Colonic mucosa (tissue), 4 donors: ENCODE measurements around the gene WDR83. TPM values are rescaled to one million over a fixed set of nuclear protein-coding genes. Genes with fewer than 3 reads are reported as not detected.
"Not testable (repeated sequence)": the region's sequence is repeated elsewhere in the genome, so short reads cannot be mapped to it uniquely, and the experiment has no call there.

Source experiments
- DNase-seq: peaks from one replicate; pipeline ENCODE4 v3.0.0-alpha.2; 2020
- H3K27ac ChIP-seq: fragments of 200-600 bp; one replicate; pipeline ENCODE4 v1.8.0; 2021
- H3K27me3 ChIP-seq: fragments of 200-600 bp; one replicate; pipeline ENCODE4 v1.8.0; 2021
- H3K36me3 ChIP-seq: fragments of 200-600 bp; one replicate; pipeline ENCODE4 v1.8.0; 2021
- H3K4me1 ChIP-seq: fragments of 200-600 bp; one replicate; pipeline ENCODE4 v1.8.0; 2021; ENCODE audit warnings: mild to moderate bottlenecking
- H3K4me3 ChIP-seq: fragments of 200-600 bp; one replicate; pipeline ENCODE4 v1.8.0; 2021
- H3K9ac ChIP-seq, 2 donors: one replicate each; pipeline ENCODE4 v1.7.0; 2013; ENCODE audit warnings: control low read depth in 2 of 2, low read depth in 2 of 2, low read length in 2 of 2
- H3K9me3 ChIP-seq: fragments of 200-600 bp; one replicate; pipeline ENCODE4 v1.8.0; 2021
- intact Hi-C: fragments of 100-400 bp; cut with DNase I; formaldehyde crosslinking; loops from one replicate; pipeline ENCODE4 v1.14.1; 2022
- total RNA-seq, 2 donors: library from RNA; stranded (reverse); fragmentation: NEBNext Ultra II Directional in 1 of 2; extraction: Animal tissue kit (Norgen Biotek cat#: 25700) in 1 of 2; gene quantifications; one replicate each; pipeline ENCODE4 v1.2.1, GENCODE V29; 2021
- TF ChIP-seq, protein P1 (sequence below): fragments of 200-600 bp; IDR thresholded peaks from one replicate; pipeline ENCODE4 v1.8.0; 2022; ENCODE audit warnings: antibody characterized with exemption, mild to moderate bottlenecking
- donor health status: healthy.
- donor health status: DM: no; HTN: no; CAD: no.
- donor health status: DM: no; HTN: no; CAD: no.

WDR83 gene
- total RNA-seq, 2 donors from 2014 or later = 7.3 to 17.9 TPM

DNA sequence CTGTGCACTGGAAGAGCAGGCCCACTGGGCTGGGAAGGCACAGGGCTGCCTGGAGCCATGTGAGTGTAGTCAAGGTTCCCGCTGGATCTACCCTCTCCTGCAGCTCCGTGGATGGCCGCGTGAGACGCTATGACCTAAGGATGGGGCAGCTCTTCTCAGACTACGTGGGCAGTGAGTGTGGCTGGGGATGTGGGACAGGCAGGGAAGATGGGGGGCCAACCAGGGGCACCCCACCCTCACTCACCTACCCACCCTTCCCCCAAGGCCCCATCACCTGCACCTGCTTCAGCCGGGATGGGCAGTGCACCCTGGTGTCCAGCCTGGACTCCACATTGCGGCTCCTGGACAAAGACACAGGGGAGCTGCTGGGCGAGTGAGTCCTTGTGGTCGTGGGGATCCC is 6.1 kb downstream of the WDR83 start:
- DNase-seq = no peak
- peaks cover 12% of the 10 kb centered on the region for H3K4me1 ChIP-seq
- H3K4me3 ChIP-seq = no peak overlapping the region
- no peaks in the 10 kb centered on the region for H3K27me3 ChIP-seq
- no peak overlapping the region for H3K9ac ChIP-seq
- H3K27ac ChIP-seq = no peak overlapping the region
- TF ChIP-seq, protein P1, sequence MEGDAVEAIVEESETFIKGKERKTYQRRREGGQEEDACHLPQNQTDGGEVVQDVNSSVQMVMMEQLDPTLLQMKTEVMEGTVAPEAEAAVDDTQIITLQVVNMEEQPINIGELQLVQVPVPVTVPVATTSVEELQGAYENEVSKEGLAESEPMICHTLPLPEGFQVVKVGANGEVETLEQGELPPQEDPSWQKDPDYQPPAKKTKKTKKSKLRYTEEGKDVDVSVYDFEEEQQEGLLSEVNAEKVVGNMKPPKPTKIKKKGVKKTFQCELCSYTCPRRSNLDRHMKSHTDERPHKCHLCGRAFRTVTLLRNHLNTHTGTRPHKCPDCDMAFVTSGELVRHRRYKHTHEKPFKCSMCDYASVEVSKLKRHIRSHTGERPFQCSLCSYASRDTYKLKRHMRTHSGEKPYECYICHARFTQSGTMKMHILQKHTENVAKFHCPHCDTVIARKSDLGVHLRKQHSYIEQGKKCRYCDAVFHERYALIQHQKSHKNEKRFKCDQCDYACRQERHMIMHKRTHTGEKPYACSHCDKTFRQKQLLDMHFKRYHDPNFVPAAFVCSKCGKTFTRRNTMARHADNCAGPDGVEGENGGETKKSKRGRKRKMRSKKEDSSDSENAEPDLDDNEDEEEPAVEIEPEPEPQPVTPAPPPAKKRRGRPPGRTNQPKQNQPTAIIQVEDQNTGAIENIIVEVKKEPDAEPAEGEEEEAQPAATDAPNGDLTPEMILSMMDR = no peak
- H3K36me3 ChIP-seq = no peaks in the 10 kb centered on the region
- no peaks in the 10 kb centered on the region for H3K9me3 ChIP-seq
- intact Hi-C loops = no loop called here

DNA sequence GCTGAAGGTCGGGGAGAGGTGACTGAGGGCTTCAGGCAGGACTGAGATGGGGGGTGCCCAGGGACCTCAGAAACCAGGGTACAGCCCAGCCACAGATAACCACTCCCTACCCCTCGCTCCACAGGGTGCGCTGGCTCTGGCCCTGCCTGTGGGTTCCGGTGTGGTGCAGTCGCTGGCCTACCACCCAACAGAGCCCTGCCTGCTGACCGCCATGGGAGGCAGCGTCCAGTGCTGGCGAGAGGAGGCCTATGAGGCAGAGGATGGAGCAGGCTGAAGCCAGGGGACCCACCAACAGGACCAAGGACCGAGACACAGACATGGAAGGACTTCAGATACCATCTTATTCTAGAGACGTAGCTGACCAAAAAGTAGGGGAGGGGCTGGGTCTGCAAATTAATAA is 8.8 kb downstream of the WDR83 start:
- Histone ChIP-seq H3K4me3 (no peak overlapping the region), H3K36me3 (peaks cover 11% of the 10 kb centered on the region), H3K9ac (no peak overlapping the region), H3K4me1 (peaks cover 5% of the 10 kb centered on the region), H3K9me3 (no peaks in the 10 kb centered on the region), H3K27ac (no peak overlapping the region), H3K27me3 (no peaks in the 10 kb centered on the region)
- no peak for DNase-seq
- intact Hi-C loops = no loop called here
- TF ChIP-seq, protein P1 = no peak

DNA sequence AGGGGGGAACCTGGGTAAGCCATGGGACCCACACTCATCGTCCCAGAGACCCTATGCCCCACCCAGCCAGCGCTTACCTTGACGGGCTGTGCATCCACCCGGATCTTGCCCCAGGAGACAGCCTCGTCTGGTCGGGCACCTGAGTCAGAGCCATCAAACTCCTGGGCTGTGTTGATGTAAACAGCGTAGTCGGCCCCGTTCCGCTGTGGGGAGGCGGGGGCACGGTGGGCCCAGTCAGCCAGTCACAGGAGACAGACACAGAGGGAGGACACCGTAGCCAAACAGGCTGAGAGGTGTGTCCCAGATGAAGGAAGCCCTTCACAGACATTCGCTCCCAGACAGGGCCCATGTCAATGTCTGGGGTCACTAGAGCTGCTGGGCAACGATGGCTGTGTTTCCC is 9.3 kb downstream of the WDR83 start:
- no peaks in the 10 kb centered on the region for H3K27me3 ChIP-seq
- peaks cover 3% of the 10 kb centered on the region for H3K4me1 ChIP-seq
- intact Hi-C loops = no loop called here
- no peaks in the 10 kb centered on the region for H3K9me3 ChIP-seq
- no peak overlapping the region for H3K27ac ChIP-seq
- peaks cover 11% of the 10 kb centered on the region for H3K36me3 ChIP-seq
- DNase-seq = no peak
- no peak overlapping the region for H3K9ac ChIP-seq
- TF ChIP-seq, protein P1 = no peak
- H3K4me3 ChIP-seq = no peak overlapping the region

DNA sequence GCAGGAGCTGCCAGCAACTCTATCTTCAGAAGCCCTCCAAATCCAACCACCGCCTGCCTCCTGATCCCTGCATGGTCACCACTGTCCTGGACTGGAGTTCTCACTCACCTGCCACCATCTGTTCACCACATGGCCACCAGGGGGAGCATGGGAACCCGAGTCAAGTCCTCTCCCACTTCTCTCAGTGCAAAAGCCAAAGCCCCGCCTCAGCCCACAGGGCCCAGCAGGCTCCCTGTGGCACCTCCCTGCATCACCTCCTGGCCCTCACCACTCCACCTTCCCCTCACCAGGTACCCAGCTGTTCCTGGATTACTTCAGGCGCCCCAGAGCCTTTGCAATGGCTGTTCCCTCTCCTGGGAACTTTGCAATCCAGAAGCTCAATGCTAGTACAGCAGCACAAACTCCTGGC is 9.8 kb downstream of the WDR83 start:
- H3K27me3 ChIP-seq = no peaks in the 10 kb centered on the region
- intact Hi-C loops = no loop called here
- H3K4me1 ChIP-seq = peaks cover 3% of the 10 kb centered on the region
- no peaks in the 10 kb centered on the region for H3K9me3 ChIP-seq
- H3K27ac ChIP-seq = no peak overlapping the region
- H3K4me3 ChIP-seq = no peak overlapping the region
- TF ChIP-seq, protein P1 = peak; percentile 82
- H3K9ac ChIP-seq = peak overlapping the region in 1 of 2 donors; percentile 18
- H3K36me3 ChIP-seq = peaks cover 11% of the 10 kb centered on the region
- peak; percentile 91 for DNase-seq

DNA sequence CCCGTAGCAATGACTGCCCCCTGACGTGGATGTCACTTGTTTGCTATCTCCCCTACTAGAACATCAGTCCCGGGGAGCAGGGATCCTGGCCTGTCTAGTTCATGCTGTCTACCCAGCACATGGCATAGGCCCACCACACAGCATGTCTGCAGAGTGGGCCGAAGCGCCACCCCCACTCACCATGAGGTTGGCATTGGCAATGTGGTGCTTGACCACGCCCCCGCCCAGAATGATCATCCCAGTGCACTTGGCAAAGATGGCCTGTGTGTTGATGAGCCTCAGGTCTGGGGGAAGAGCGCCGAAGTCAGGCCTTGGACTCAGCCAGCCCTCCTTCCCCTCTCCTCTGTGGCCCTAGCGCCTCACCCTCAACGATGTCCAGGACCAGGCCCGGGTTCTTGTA is 10.3 kb downstream of the WDR83 start:
- intact Hi-C loops = no loop called here
- Histone ChIP-seq H3K9ac (peak overlapping the region in 1 of 2 donors; percentile 18), H3K27ac (no peak overlapping the region), H3K27me3 (no peaks in the 10 kb centered on the region), H3K4me3 (no peak overlapping the region), H3K9me3 (no peaks in the 10 kb centered on the region), H3K36me3 (peaks cover 11% of the 10 kb centered on the region), H3K4me1 (peaks cover 3% of the 10 kb centered on the region)
- DNase-seq = no peak
- TF ChIP-seq, protein P1 = no peak

DNA sequence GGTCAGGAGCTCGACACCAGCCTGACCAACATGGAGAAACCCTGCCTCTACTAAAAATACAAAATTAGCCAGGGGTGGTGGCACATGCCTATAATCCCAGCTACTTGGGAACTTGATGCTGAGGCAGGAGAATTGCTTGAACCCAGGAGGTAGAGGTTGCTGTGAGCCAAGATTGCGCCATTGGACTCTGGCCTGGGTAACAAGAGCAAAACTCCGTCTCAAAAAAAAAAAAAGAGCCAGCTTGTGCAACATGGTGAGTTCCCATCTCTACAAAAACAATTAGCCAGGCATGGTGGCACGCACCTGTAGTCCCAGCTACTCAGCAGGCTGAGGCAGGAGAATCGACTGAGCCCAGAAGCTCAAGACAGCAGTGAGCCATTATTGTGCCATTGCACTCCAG is 11.4 kb downstream of the WDR83 start:
- H3K4me3 ChIP-seq, DNase-seq, H3K27ac ChIP-seq, H3K27me3 ChIP-seq, H3K9me3 ChIP-seq, H3K9ac ChIP-seq, H3K4me1 ChIP-seq, intact Hi-C loops: not testable (repeated sequence)
- H3K36me3 ChIP-seq = peaks cover 11% of the 10 kb centered on the region
